Mesenchymal stem cell (in vitro differentiated cells and primary cell): ENCODE data around the gene NUP188.
"Not testable (repeated sequence)": the region's sequence is repeated elsewhere in the genome, so short reads cannot be mapped to it uniquely, and the experiment has no call there.

Source experiments
- DNase-seq: peaks from one replicate; pipeline ENCODE4 v3.0.0-alpha.2; 2013
- H2AFZ ChIP-seq: one replicate; pipeline ENCODE4 v1.6.1; 2013; ENCODE audit warnings: low read depth, mild to moderate bottlenecking, control low read depth, inconsistent platforms, low read length, moderate library complexity
- H2AK5ac ChIP-seq: 2 replicates; pipeline ENCODE4 v1.6.1; 2013; ENCODE audit warnings: low read length, moderate library complexity, mild to moderate bottlenecking, inconsistent platforms; ENCODE audit not compliant: severe bottlenecking
- H2BK120ac ChIP-seq: one replicate; pipeline ENCODE4 v1.6.1; 2013; ENCODE audit warnings: low read depth, mild to moderate bottlenecking, inconsistent platforms, low read length, moderate library complexity
- H2BK12ac ChIP-seq, 2 experiments: one replicate each; pipeline ENCODE4 v1.6.1; 2013; ENCODE audit warnings: inconsistent platforms in 2 of 2, low read length in 2 of 2, mild to moderate bottlenecking in 2 of 2, moderate library complexity in 2 of 2, control low read depth in 1 of 2
- H2BK15ac ChIP-seq: one replicate; pipeline ENCODE4 v1.6.1; 2013; ENCODE audit warnings: mild to moderate bottlenecking, low read depth, inconsistent platforms; ENCODE audit not compliant: poor library complexity, severe bottlenecking
- H2BK5ac ChIP-seq: 2 replicates; pipeline ENCODE4 v1.6.1; 2013; ENCODE audit warnings: low read depth, mild to moderate bottlenecking, low read length, control low read depth, inconsistent platforms; ENCODE audit not compliant: poor library complexity, severe bottlenecking
- H3K14ac ChIP-seq, 2 experiments: one replicate each; pipeline ENCODE4 v1.6.1; 2013; ENCODE audit warnings: inconsistent platforms in 2 of 2, low read length in 2 of 2, control low read depth in 1 of 2, mild to moderate bottlenecking in 1 of 2, moderate library complexity in 1 of 2
- H3K18ac ChIP-seq, 2 experiments: one replicate each; pipeline ENCODE4 v1.6.1; 2013; ENCODE audit warnings: inconsistent platforms in 2 of 2, low read length in 2 of 2, control low read depth in 1 of 2, low read depth in 1 of 2, mild to moderate bottlenecking in 1 of 2
- H3K23ac ChIP-seq, 2 experiments: one replicate each; pipeline ENCODE4 v1.6.1; 2013; ENCODE audit warnings: inconsistent platforms in 2 of 2, low read length in 2 of 2, mild to moderate bottlenecking in 2 of 2, moderate library complexity in 2 of 2, control low read depth in 1 of 2
- H3K27ac ChIP-seq: 2 replicates; pipeline ENCODE4 v1.5.1; 2013; ENCODE audit warnings: mild to moderate bottlenecking, moderate library complexity, low read length, control low read depth, inconsistent platforms; ENCODE audit not compliant: poor library complexity, severe bottlenecking
- H3K27me3 ChIP-seq, 2 experiments: 2 replicates each; pipeline versions ENCODE4 v1.6.1 to v1.7.0; 2013; ENCODE audit warnings: low read length in 2 of 2, mild to moderate bottlenecking in 2 of 2, moderate library complexity in 2 of 2, control low read depth in 1 of 2, inconsistent platforms in 1 of 2; ENCODE audit not compliant: control insufficient read depth in 1 of 2, insufficient read depth in 1 of 2
- H3K36me3 ChIP-seq, 2 experiments: 2 replicates each; pipeline versions ENCODE4 v1.6.1 to v1.7.0; 2013; ENCODE audit warnings: low read length in 2 of 2, control low read depth in 1 of 2, inconsistent platforms in 1 of 2, low read depth in 1 of 2, mild to moderate bottlenecking in 1 of 2; ENCODE audit not compliant: insufficient read depth in 2 of 2, control insufficient read depth in 1 of 2
- H3K4ac ChIP-seq, 2 experiments: one replicate each; pipeline ENCODE4 v1.6.1; 2013; ENCODE audit warnings: inconsistent platforms in 2 of 2, low read length in 2 of 2, mild to moderate bottlenecking in 2 of 2, moderate library complexity in 2 of 2, control low read depth in 1 of 2, low read depth in 1 of 2
- H3K4me1 ChIP-seq: 2 replicates; pipeline ENCODE4 v1.6.1; 2013; ENCODE audit warnings: low read depth, low read length, control low read depth; ENCODE audit not compliant: control insufficient read depth, insufficient read depth
- H3K4me2 ChIP-seq: 2 replicates; pipeline ENCODE4 v1.6.1; 2013; ENCODE audit warnings: low read length, mild to moderate bottlenecking, inconsistent platforms; ENCODE audit not compliant: poor library complexity, severe bottlenecking
- H3K4me3 ChIP-seq, 2 experiments: 2 replicates each; pipeline versions ENCODE4 v1.5.1 to v1.7.0; 2013; ENCODE audit warnings: low read length in 2 of 2, mild to moderate bottlenecking in 2 of 2, control low read depth in 1 of 2, low read depth in 1 of 2; ENCODE audit not compliant: insufficient read depth in 1 of 2
- H3K79me1 ChIP-seq: replicated peaks from 2 replicates; pipeline ENCODE4 v1.6.1; 2013; ENCODE audit warnings: mild to moderate bottlenecking, control low read depth, low read length, inconsistent platforms; ENCODE audit not compliant: poor library complexity, severe bottlenecking
- H3K9ac ChIP-seq: 2 replicates; pipeline ENCODE4 v1.7.0; 2013; ENCODE audit warnings: mild to moderate bottlenecking, low read length, moderate library complexity
- H3K9me3 ChIP-seq: 2 replicates; pipeline ENCODE4 v1.7.0; 2013; ENCODE audit warnings: mild to moderate bottlenecking, low read length; ENCODE audit not compliant: control insufficient read depth
- H4K8ac ChIP-seq: one replicate; pipeline ENCODE4 v1.6.1; 2013; ENCODE audit warnings: inconsistent platforms, mild to moderate bottlenecking, low read length, moderate library complexity
- H4K91ac ChIP-seq: one replicate; pipeline ENCODE4 v1.6.1; 2013; ENCODE audit warnings: mild to moderate bottlenecking, low read length, inconsistent platforms
- WGBS: methylation state at CpG from one replicate; pipeline ENCODE4 v1.1.7; 2013; ENCODE audit warnings: mixed read lengths; 5-methylcytosine and 5-hydroxymethylcytosine counted together

The NUP188 gene

DNA sequence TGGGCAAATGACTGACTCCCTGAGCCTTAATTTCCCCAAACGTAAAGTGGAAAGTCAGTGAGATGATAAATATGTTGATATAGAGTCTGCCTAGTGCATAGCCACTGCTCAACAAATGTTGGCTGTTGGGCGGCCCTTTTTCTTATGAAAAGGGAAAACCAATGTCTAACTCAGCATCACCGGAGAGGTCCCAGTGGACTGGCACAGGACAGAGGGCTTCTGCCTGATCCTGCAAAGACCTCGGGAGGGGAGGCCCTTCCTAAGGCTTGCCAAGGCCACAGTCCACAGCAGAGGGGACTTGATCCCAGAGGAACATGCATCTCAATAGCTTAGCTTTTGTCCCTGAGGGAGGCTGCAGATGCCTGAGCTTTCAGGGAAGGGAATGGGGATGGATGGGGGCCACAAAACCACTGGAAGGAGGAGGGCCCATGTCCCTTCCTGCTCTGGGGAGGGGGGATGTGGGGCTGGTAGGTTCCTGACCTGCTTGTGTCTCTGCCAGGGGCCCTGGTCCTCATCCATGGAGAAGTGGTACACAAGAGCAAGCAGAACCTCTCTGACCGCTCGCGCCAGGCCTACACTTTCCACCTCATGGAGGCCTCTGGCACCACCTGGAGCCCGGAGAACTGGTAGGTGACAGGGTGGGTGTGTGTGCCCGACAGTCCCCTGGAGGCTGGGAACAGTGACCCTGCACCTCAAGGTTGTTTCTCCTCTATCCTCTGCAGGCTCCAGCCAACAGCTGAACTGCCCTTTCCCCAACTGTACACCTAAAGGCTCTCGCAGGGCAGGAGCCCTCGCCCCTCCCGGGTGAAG lies 6.3 kb upstream of the NUP188 start:
- peaks cover 20% of the 10 kb centered on the region for H3K79me1 ChIP-seq
- H3K27ac ChIP-seq = no peak overlapping the region
- no peak overlapping the region for H2BK120ac ChIP-seq
- no peak overlapping the region for H3K4me2 ChIP-seq
- no peak overlapping the region for H3K9ac ChIP-seq
- no peak overlapping the region for H2AFZ ChIP-seq
- H3K9me3 ChIP-seq = no peaks in the 10 kb centered on the region
- no peak overlapping the region for H3K14ac ChIP-seq
- 94% methylated on average over 12 of the region's 12 CpGs for whole genome bisulfite sequencing
- H3K4ac ChIP-seq = no peak overlapping the region
- H2BK15ac ChIP-seq = no peak overlapping the region
- no peak overlapping the region for H4K8ac ChIP-seq
- no peak overlapping the region for H3K18ac ChIP-seq
- no peak overlapping the region for H2BK5ac ChIP-seq
- H3K4me3 ChIP-seq = no peak overlapping the region
- H3K4me1 ChIP-seq = peaks cover 4% of the 10 kb centered on the region
- no peak overlapping the region for H4K91ac ChIP-seq
- H2BK12ac ChIP-seq = peak overlapping the region in 1 of 2 experiments; percentile 11
- no peak for DNase-seq
- no peak overlapping the region for H2AK5ac ChIP-seq
- peak overlapping the region in 1 of 2 experiments; percentile 56 for H3K23ac ChIP-seq
- H3K36me3 ChIP-seq = peaks cover 40 to 44% of the 10 kb centered on the region in 2 experiments
- no peaks in the 10 kb centered on the region for H3K27me3 ChIP-seq

DNA sequence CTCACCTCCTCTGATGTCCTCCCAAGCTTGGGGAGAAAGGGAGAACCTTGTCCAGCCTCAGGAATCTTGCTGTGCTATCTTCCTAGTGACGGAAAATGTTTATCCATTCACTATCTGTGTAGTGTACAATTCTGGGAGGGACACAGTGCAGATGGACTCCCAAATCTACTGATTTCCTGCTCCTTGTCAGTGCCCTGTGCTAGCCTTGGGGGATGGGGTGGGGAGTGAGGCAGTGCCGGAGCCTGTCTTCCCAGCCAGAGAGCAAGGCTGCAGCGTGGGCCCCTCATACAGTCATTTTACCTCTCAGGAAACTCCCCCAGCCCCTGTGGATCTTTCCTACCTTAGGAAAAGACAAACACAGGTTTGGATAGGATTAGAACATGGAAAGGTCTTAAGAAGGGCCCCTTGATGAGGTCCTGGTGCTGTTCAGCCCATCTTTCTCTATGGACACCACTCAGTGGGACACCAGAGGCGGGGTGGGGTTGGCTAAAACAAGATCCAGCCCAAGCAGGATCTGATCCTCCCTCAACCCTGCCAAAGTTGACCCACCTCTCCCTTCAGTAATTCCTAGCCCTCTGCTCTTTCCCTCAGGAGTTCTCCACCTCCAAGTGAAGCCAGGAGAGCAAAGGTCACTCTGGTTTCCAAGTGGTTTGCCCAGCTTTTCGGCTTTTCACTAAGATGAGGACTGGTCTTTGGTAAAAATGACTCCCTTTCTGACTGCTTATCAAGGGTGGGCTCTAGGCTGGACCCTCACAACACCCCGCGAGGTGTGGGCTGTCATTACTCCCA lies 3.5 kb upstream of the NUP188 start:
- no peak overlapping the region for H3K9ac ChIP-seq
- H3K79me1 ChIP-seq = peaks cover 35% of the 10 kb centered on the region
- peaks cover 13% of the 10 kb centered on the region for H3K4me1 ChIP-seq
- no peak overlapping the region for H3K4ac ChIP-seq
- WGBS = 95% methylated on average over 5 of the region's 7 CpGs
- no peak overlapping the region for H2BK5ac ChIP-seq
- peaks cover 40% of the 10 kb centered on the region in 2 experiments for H3K36me3 ChIP-seq
- H2BK120ac ChIP-seq = no peak overlapping the region
- H3K14ac ChIP-seq = no peak overlapping the region
- no peak for DNase-seq
- H3K27ac ChIP-seq = no peak overlapping the region
- no peak overlapping the region for H3K4me2 ChIP-seq
- no peak overlapping the region for H2AK5ac ChIP-seq
- H3K27me3 ChIP-seq = no peaks in the 10 kb centered on the region
- H3K18ac ChIP-seq = no peak overlapping the region
- H3K4me3 ChIP-seq = no peak overlapping the region
- H4K8ac ChIP-seq = no peak overlapping the region
- no peak overlapping the region for H2BK15ac ChIP-seq
- H2BK12ac ChIP-seq = no peak overlapping the region
- H3K23ac ChIP-seq = no peak overlapping the region
- H3K9me3 ChIP-seq = no peaks in the 10 kb centered on the region
- no peak overlapping the region for H4K91ac ChIP-seq
- no peak overlapping the region for H2AFZ ChIP-seq

DNA sequence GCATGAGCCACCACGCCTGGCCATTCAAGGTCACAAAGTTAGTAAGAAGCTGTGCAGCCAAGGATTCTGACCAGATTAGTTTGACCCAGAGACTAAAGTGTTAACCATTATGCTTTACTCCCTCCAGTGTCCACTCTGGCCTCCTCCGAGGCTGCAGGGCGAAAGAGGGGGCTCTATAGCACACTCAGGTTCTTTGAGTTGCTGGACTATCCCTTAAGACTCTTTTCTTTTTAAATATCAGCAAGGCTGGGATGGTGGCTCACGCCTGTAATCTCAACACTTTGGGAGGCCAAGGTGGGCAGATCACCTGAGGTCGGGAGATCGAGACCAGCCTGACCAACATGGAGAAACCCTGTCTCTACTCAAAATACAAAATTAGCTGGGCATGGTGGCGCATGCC lies 2.5 kb upstream of the NUP188 start:
- peaks cover 42% of the 10 kb centered on the region in 2 experiments for H3K36me3 ChIP-seq
- WGBS = 95% methylated on average over 7 of the region's 7 CpGs
- not testable (repeated sequence) for H2BK12ac ChIP-seq, H3K4ac ChIP-seq, H2BK120ac ChIP-seq, H3K4me2 ChIP-seq, H4K91ac ChIP-seq, H2AK5ac ChIP-seq, H3K9me3 ChIP-seq, H2AFZ ChIP-seq, H3K18ac ChIP-seq, H3K23ac ChIP-seq, H2BK15ac ChIP-seq, DNase-seq, H3K4me3 ChIP-seq, H2BK5ac ChIP-seq, H4K8ac ChIP-seq, H3K27me3 ChIP-seq, H3K9ac ChIP-seq, H3K14ac ChIP-seq, H3K27ac ChIP-seq
- peaks cover 13% of the 10 kb centered on the region for H3K4me1 ChIP-seq
- H3K79me1 ChIP-seq = peaks cover 41% of the 10 kb centered on the region
